HG03571 (cell line): ENCODE data around the gene BBS12.

ENCODE experiments used
- ATAC-seq: cut with Tn5 transposase; IDR thresholded peaks from one replicate; pipeline ENCODE4 v1.9.1; 2021; ENCODE audit not compliant: unreplicated experiment

BBS12 gene

GRCh38 chr4:122793811-122794210 is 61.3 kb downstream of the BBS12 start:
- ATAC-seq = no peak
